Subcutaneous abdominal adipose tissue (tissue), 5 donors: ENCODE results near the gene GOLGA3.
"Not testable (repeated sequence)": the region's sequence is repeated elsewhere in the genome, so short reads cannot be mapped to it uniquely, and the experiment has no call there.

Experiments
- H3K27ac ChIP-seq: one replicate; pipeline ENCODE4 v1.7.0; 2013; ENCODE audit warnings: low read depth, mild to moderate bottlenecking, inconsistent platforms, low read length, moderate library complexity
- H3K27me3 ChIP-seq, 5 donors: one replicate each; pipeline ENCODE4 v1.7.0; 2013; ENCODE audit warnings: low read length in 5 of 5, inconsistent platforms in 1 of 5; ENCODE audit not compliant: control insufficient read depth in 5 of 5, insufficient read depth in 4 of 5
- H3K36me3 ChIP-seq, 5 donors: one replicate each; pipeline ENCODE4 v1.7.0; 2013; ENCODE audit warnings: low read length in 5 of 5; ENCODE audit not compliant: control insufficient read depth in 5 of 5, insufficient read depth in 5 of 5
- H3K4me1 ChIP-seq, 5 donors: one replicate each; pipeline ENCODE4 v1.7.0; 2013; ENCODE audit warnings: low read length in 5 of 5, mild to moderate bottlenecking in 3 of 5, moderate library complexity in 1 of 5; ENCODE audit not compliant: control insufficient read depth in 5 of 5, insufficient read depth in 5 of 5
- H3K4me3 ChIP-seq, 5 donors: one replicate each; pipeline ENCODE4 v1.7.0; 2013; ENCODE audit warnings: low read length in 5 of 5, low read depth in 1 of 5
- H3K9ac ChIP-seq, 5 donors: one replicate each; pipeline ENCODE4 v1.7.0; 2013; ENCODE audit warnings: low read length in 5 of 5, mild to moderate bottlenecking in 4 of 5, moderate library complexity in 3 of 5
- H3K9me3 ChIP-seq, 5 donors: one replicate each; pipeline ENCODE4 v1.7.0; 2013; ENCODE audit warnings: low read length in 5 of 5; ENCODE audit not compliant: control insufficient read depth in 5 of 5
- donor health status: healthy.
- donor health status: healthy.
- donor health status: healthy.
- donor health status: healthy.
- donor health status: healthy.

Gene GOLGA3

GRCh38 chr12:132828706-132829534, at the start of gene GOLGA3:
Gene GOLGA3 (minus strand): TSS chr12:132828869. CDS start chr12:132822128, 6,741 bp downstream.
- Histone ChIP-seq H3K4me3 (peak within 1 kb of the TSS; percentile 83 to 96 (median 91)), H3K36me3 (peaks cover 0 to 44% (median 35%) of the 10 kb centered on the region in 5 donors), H3K27me3 (no peaks in the 10 kb centered on the region), H3K9ac (peak within 1 kb of the TSS; percentile 84 to 97 (median 96)), H3K9me3 (no peaks in the 10 kb centered on the region), H3K4me1 (peaks cover 4 to 33% (median 27%) of the 10 kb centered on the region in 5 donors), H3K27ac (peak within 1 kb of the TSS; percentile 90)

GRCh38 chr12:132874620-132875019, 46.0 kb upstream of the GOLGA3 start:
- H3K9me3 ChIP-seq, H3K27me3 ChIP-seq, H3K4me1 ChIP-seq, H3K4me3 ChIP-seq, H3K27ac ChIP-seq, H3K9ac ChIP-seq: not testable (repeated sequence)
- H3K36me3 ChIP-seq = peaks cover 17 to 86% (median 64%) of the 10 kb centered on the region in 5 donors

- Histone ChIP-seq H3K27ac (no peak overlapping the region), H3K4me1 (no peaks in the 10 kb centered on the region), H3K27me3 (no peaks in the 10 kb centered on the region), H3K9me3 (no peaks in the 10 kb centered on the region), H3K36me3 (peaks cover 17 to 88% (median 68%) of the 10 kb centered on the region in 5 donors), H3K4me3 (no peak overlapping the region), H3K9ac (no peak overlapping the region)
Measured at GRCh38 chr12:132874175-132874574, 45.5 kb upstream of the GOLGA3 start.

- H3K9me3 ChIP-seq = no peaks in the 10 kb centered on the region
- H3K4me1 ChIP-seq = no peaks in the 10 kb centered on the region
- no peak overlapping the region for H3K27ac ChIP-seq
- H3K36me3 ChIP-seq = peaks cover 17 to 88% (median 70%) of the 10 kb centered on the region in 5 donors
- no peaks in the 10 kb centered on the region for H3K27me3 ChIP-seq
- H3K4me3 ChIP-seq = no peak overlapping the region
- no peak overlapping the region for H3K9ac ChIP-seq
Measured at GRCh38 chr12:132873724-132874123, 45.1 kb upstream of the GOLGA3 start.

- no peak overlapping the region for H3K27ac ChIP-seq
Measured at GRCh38 chr12:132872975-132873421, 44.3 kb upstream of the GOLGA3 start.

GRCh38 chr12:132872073-132872855, 43.6 kb upstream of the GOLGA3 start:
- Histone ChIP-seq H3K27ac (no peak overlapping the region), H3K9me3 (no peaks in the 10 kb centered on the region), H3K27me3 (no peaks in the 10 kb centered on the region), H3K36me3 (peaks cover 15 to 89% (median 75%) of the 10 kb centered on the region in 5 donors), H3K4me3 (no peak overlapping the region), H3K9ac (no peak overlapping the region), H3K4me1 (no peaks in the 10 kb centered on the region)

More at GRCh38 chr12:132872975-132873421, 44.3 kb upstream of the GOLGA3 start:
- H3K9me3 ChIP-seq = no peaks in the 10 kb centered on the region
- no peaks in the 10 kb centered on the region for H3K4me1 ChIP-seq
- no peak overlapping the region for H3K9ac ChIP-seq
- peaks cover 17 to 89% (median 70%) of the 10 kb centered on the region in 5 donors for H3K36me3 ChIP-seq
- no peaks in the 10 kb centered on the region for H3K27me3 ChIP-seq
- H3K4me3 ChIP-seq = no peak overlapping the region

GRCh38 chr12:132869551-132869950, 40.9 kb upstream of the GOLGA3 start:
- Histone ChIP-seq H3K9ac (no peak overlapping the region), H3K27me3 (no peaks in the 10 kb centered on the region), H3K36me3 (peaks cover 5 to 86% (median 67%) of the 10 kb centered on the region in 5 donors), H3K4me1 (no peaks in the 10 kb centered on the region), H3K4me3 (no peak overlapping the region), H3K27ac (no peak overlapping the region), H3K9me3 (peaks cover 0 to 8% (median 6%) of the 10 kb centered on the region in 5 donors)

GRCh38 chr12:132866251-132866828, 37.7 kb upstream of the GOLGA3 start:
- Histone ChIP-seq H3K9me3 (peaks cover 0 to 8% (median 6%) of the 10 kb centered on the region in 5 donors), H3K36me3 (peaks cover 5 to 65% (median 49%) of the 10 kb centered on the region in 5 donors), H3K4me3 (no peak overlapping the region), H3K4me1 (no peaks in the 10 kb centered on the region), H3K27ac (no peak overlapping the region), H3K9ac (no peak overlapping the region), H3K27me3 (no peaks in the 10 kb centered on the region)

GRCh38 chr12:132861558-132861957, 32.9 kb upstream of the GOLGA3 start:
- H3K27ac ChIP-seq = no peak overlapping the region
- H3K9me3 ChIP-seq = peaks cover 0 to 7% (median 6%) of the 10 kb centered on the region in 5 donors
- H3K4me1 ChIP-seq = peaks cover 0 to 3% (median 0%) of the 10 kb centered on the region in 5 donors
- no peak overlapping the region for H3K9ac ChIP-seq
- peaks cover 3 to 72% (median 58%) of the 10 kb centered on the region in 5 donors for H3K36me3 ChIP-seq
- H3K4me3 ChIP-seq = no peak overlapping the region
- H3K27me3 ChIP-seq = no peaks in the 10 kb centered on the region
